GM19193 (cell line): ENCODE data around the gene ANKRD30A.

ENCODE experiments used
- POLR2A ChIP-seq: IDR thresholded peaks from 4 replicates; pipeline ENCODE4 v1.6.1; 2011; ENCODE audit not compliant: insufficient read depth, insufficient read length; ENCODE audit errors: extremely low read depth

Gene ANKRD30A

GRCh38 chr10:37390926-37391325, 265.5 kb downstream of the ANKRD30A start:
- TF ChIP-seq POLR2A, result no peak

DNA sequence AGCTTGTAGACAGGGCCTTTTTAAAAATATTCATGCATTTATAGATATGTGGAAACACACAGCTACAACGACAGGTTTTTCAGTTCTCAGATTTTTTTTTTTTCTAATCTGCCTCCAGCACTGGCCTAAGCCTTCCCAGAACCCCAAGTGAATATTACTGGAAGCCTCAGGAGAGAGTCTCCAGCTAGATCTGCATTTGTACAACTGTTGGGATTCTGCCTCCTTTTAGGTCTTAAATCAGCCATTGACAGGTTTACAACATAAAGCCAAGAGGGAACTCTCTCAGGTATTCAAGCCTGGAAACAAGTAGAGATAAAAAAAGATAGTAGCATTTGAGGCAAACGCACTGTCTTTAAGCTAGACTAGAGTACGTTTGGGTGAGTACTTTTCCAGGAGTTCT, 275.8 kb downstream of the ANKRD30A start:
- no peak for TF ChIP-seq POLR2A

DNA sequence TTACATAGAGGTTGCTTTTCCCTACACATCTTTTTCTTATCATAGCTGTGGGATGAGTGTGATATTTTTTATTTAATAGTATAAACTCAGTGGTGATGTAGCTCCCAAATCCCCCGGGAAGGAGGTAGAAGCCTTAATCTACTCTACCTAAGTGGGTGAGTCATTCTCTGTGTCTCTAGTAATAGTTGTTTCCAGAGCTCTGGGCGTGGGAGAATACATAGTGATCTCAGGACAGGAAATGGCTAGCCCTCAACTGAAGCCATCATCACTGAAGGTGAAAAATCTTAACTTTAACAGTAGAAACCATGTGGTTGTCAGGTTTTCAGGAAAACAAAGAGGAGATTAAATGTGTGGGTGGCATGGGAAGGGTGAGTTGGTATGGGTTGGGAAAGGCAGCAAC, 278.4 kb downstream of the ANKRD30A start:
- no peak for TF ChIP-seq POLR2A
